GM12878 (cell line): ENCODE data around the gene RYK. TPM values are rescaled to one million over a fixed set of nuclear protein-coding genes. Genes with fewer than 3 reads are reported as not detected.

Experiments
- ATAC-seq: fragments of 200-7000 bp; cut with Tn5 transposase; 3 replicates; pipeline ENCODE4 v1.9.1; 2020; ENCODE audit warnings: mild to moderate bottlenecking, moderate library complexity
- BruUV-seq: library from RNA; stranded (reverse); fragments of 400-500 nt; replicated peaks from 2 replicates; lab custom pipeline; 2021; lab: Mats Ljungman, UMichigan
- CTCF ChIA-PET: fragments of 300-600 bp; sonication (Branson Sonifier 250); formaldehyde crosslinking; extraction: SDS; loops from one replicate; lab custom pipeline; 2021; ENCODE audit warnings: inconsistent platforms; lab: Yijun Ruan, JAX
- POLR2A ChIA-PET: fragments of 350-600 bp; formaldehyde crosslinking; extraction: SDS; loops from one replicate; lab custom pipeline; 2021; ENCODE audit warnings: inconsistent platforms; lab: Charles Lee
- RAD21 ChIA-PET: fragments of 300-600 bp; sonication (Branson Sonifier 250); formaldehyde crosslinking; loops from one replicate; lab custom pipeline; 2023; ENCODE audit warnings: antibody characterized with exemption; ENCODE audit not compliant: unreplicated experiment; lab: Charles Lee
- SMC1A ChIA-PET: fragments of 300-600 bp; sonication (Branson Sonifier 250); formaldehyde crosslinking; loops from one replicate; lab custom pipeline; 2023; ENCODE audit not compliant: unreplicated experiment, uncharacterized antibody; lab: Charles Lee
- DNase-seq: peaks from one replicate; pipeline ENCODE4 v3.0.0-alpha.2; 2011; ENCODE audit warnings: low read depth, low spot score
- FAIRE-seq: peaks from 3 replicates; lab custom pipeline; 2011; peaks lifted over from hg19 to GRCh38; lab: Jason Lieb, UNC
- H2AFZ ChIP-seq: 2 replicates; pipeline ENCODE4 v1.6.0; 2011; ENCODE audit warnings: low read depth, low read length, control low read depth; ENCODE audit not compliant: control insufficient read depth
- H3K27ac ChIP-seq: 2 replicates; pipeline ENCODE4 v1.5.1; 2011; ENCODE audit warnings: control low read depth; ENCODE audit not compliant: control insufficient read depth, insufficient read depth
- H3K27me3 ChIP-seq, 2 experiments: replicated peaks in 1 of 2; 2 replicates each; pipeline versions ENCODE4 v1.6.0 to v1.6.1; 2011; ENCODE audit warnings: low read length in 1 of 2; ENCODE audit not compliant: control insufficient read depth in 2 of 2, insufficient read depth in 2 of 2
- H3K36me3 ChIP-seq, 2 experiments: 2 replicates each; pipeline ENCODE4 v1.5.1; 2011; ENCODE audit warnings: low read length in 1 of 2; ENCODE audit not compliant: control insufficient read depth in 2 of 2, insufficient read depth in 2 of 2
- H3K4me1 ChIP-seq: 2 replicates; pipeline ENCODE4 v1.6.1; 2011; ENCODE audit warnings: mild to moderate bottlenecking, low read length, moderate library complexity, mixed read lengths; ENCODE audit not compliant: control insufficient read depth, insufficient read depth
- H3K4me2 ChIP-seq: 2 replicates; pipeline ENCODE4 v1.6.0; 2011; ENCODE audit warnings: control low read depth; ENCODE audit not compliant: control insufficient read depth, insufficient read depth
- H3K4me3 ChIP-seq: fragments of 200-600 bp; sonication (generic); 2 replicates; pipeline ENCODE4 v1.5.1; 2016
- H3K79me2 ChIP-seq: 2 replicates; pipeline ENCODE4 v1.6.0; 2011; ENCODE audit warnings: low read length; ENCODE audit not compliant: control insufficient read depth, insufficient read depth
- H3K9ac ChIP-seq: 2 replicates; pipeline ENCODE4 v1.8.0; 2011; ENCODE audit warnings: low read length, control low read depth, mixed read lengths; ENCODE audit not compliant: control insufficient read depth, insufficient read depth
- H3K9me3 ChIP-seq: replicated peaks from 3 replicates; pipeline ENCODE4 v1.5.1; 2011; ENCODE audit warnings: mild to moderate bottlenecking, low read length; ENCODE audit not compliant: control insufficient read depth, insufficient read depth
- H4K20me1 ChIP-seq: 2 replicates; pipeline ENCODE4 v1.6.0; 2011; ENCODE audit not compliant: control insufficient read depth, insufficient read depth
- BCLAF1 ChIP-seq: fragments of 450-650 bp; IDR thresholded peaks from 2 replicates; pipeline ENCODE4 v1.6.1; 2017; ENCODE audit warnings: antibody characterized with exemption, mild to moderate bottlenecking, moderate library complexity
- BMI1 ChIP-seq: fragments of 450-650 bp; IDR thresholded peaks from 2 replicates; pipeline ENCODE4 v1.6.1; 2016; ENCODE audit warnings: mild to moderate bottlenecking, moderate library complexity, borderline replicate concordance
- CREM ChIP-seq: IDR thresholded peaks from 2 replicates; pipeline ENCODE4 v1.6.1; 2014; ENCODE audit warnings: antibody characterized with exemption, low read depth
- E2F8 ChIP-seq: fragments of 450-650 bp; IDR thresholded peaks from 2 replicates; pipeline ENCODE4 v1.6.1; 2018; ENCODE audit warnings: mild to moderate bottlenecking, low read depth, moderate library complexity; ENCODE audit not compliant: partially characterized antibody
- ESRRA ChIP-seq: IDR thresholded peaks from 2 replicates; pipeline ENCODE4 v1.6.1; 2012; ENCODE audit warnings: mild to moderate bottlenecking, low read length, improper control_type of control experiment
- LARP7 ChIP-seq: fragments of 450-650 bp; IDR thresholded peaks from 2 replicates; pipeline ENCODE4 v1.6.1; 2017; ENCODE audit warnings: mild to moderate bottlenecking
- NFIC ChIP-seq: IDR thresholded peaks from 2 replicates; pipeline ENCODE4 v1.6.1; 2012; ENCODE audit warnings: low read depth, mild to moderate bottlenecking, inconsistent platforms, low read length, moderate library complexity
- PAX5 ChIP-seq: IDR thresholded peaks from 2 replicates; pipeline ENCODE4 v1.6.1; 2011; ENCODE audit warnings: low read depth, low read length, borderline replicate concordance
- PML ChIP-seq: IDR thresholded peaks from 2 replicates; pipeline ENCODE4 v1.6.1; 2012; ENCODE audit warnings: low read length, inconsistent platforms
- RBBP5 ChIP-seq: fragments of 200-600 bp; sonication (generic); conservative IDR thresholded peaks from 2 replicates; pipeline ENCODE4 v1.6.1; 2016
- STAT1 ChIP-seq: fragments of 450-650 bp; conservative IDR thresholded peaks from 2 replicates; pipeline ENCODE4 v1.6.1; 2014; ENCODE audit warnings: antibody characterized with exemption, mild to moderate bottlenecking
- ZNF592 ChIP-seq: fragments of 450-650 bp; IDR thresholded peaks from 2 replicates; pipeline ENCODE4 v1.6.1; 2017; ENCODE audit warnings: mild to moderate bottlenecking, moderate library complexity
- WGBS: methylation state at CpG from one replicate; pipeline ENCODE4 v1.1.6; 2016; ENCODE audit warnings: low lambda C conversion rate; ENCODE audit not compliant: insufficient replicate concordance, insufficient coverage; ENCODE audit errors: missing lambda C conversion rate; 5-methylcytosine and 5-hydroxymethylcytosine counted together
- in situ Hi-C: fragments of 300-500 bp; cut with MboI; formaldehyde crosslinking; loops from 9 replicates; pipeline ENCODE4 v1.14.3; 2018; ENCODE audit warnings: mixed read lengths
- intact Hi-C: fragments of 100-400 bp; cut with micrococcal nuclease; formaldehyde crosslinking; loops from one replicate; pipeline ENCODE4 v1.14.2; 2022; ENCODE audit not compliant: unreplicated experiment
- polyA plus RNA-seq, 11 experiments: library from polyadenylated mRNA; depleted of rRNA in 4 of 11; unstranded in 6 of 11; stranded (reverse) in 5 of 11; fragments of >200 nt; fragmentation: Nextera tagmentation in 4 of 11; fragmentation: Illumina TruSeq in 1 of 11; extraction: Ambion mirVana in 4 of 11; extraction: Trizol in 1 of 11; gene quantifications; 1 replicate in 1 of 11; 2 replicates in 10 of 11; pipeline versions ENCODE4 v1.2.1 to v1.2.3, GENCODE V29; 2011 to 2016; ENCODE audit warnings: inconsistent platforms in 2 of 11, missing spikeins in 2 of 11, low read depth in 1 of 11
- total RNA-seq, 4 experiments: library from RNA; depleted of rRNA in 3 of 4; stranded (reverse); fragments of >200 nt in 3 of 4; fragmentation: Illumina TruSeq in 1 of 4; extraction: Trizol in 1 of 4; gene quantifications; 2 replicates each; pipeline versions ENCODE4 v1.2.1 to v1.2.3, GENCODE V29; 2013 to 2021

RYK gene
- total and polyA plus RNA-seq, 10 of the 15 experiments (the other 5 are each of a cell fraction or from before 2014, with no cell fraction given) = 2.0 to 25.1 (median 11.1) TPM

DNA sequence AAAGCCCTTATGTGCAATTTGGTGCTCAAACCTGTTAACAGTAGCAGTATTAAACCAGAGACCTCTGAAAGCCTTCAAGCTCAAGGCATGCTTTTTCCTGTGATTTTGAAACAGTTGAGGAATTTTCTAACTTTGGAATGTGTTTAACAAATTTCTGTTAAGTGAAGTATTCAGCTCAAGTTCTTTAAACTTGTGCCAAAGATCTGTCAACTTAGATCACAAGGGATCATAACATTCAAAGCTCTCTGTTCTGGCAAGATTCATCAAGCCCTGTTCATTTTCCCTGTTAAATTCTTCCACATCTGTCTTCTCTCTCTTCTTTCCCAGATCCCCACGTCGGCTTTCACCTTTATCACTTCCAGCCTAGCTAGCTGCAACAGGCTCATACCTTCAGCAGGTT is 28.8 kb upstream of the RYK start (continued):
- TF ChIP-seq STAT1 (no peak), ESRRA (no peak)

DNA sequence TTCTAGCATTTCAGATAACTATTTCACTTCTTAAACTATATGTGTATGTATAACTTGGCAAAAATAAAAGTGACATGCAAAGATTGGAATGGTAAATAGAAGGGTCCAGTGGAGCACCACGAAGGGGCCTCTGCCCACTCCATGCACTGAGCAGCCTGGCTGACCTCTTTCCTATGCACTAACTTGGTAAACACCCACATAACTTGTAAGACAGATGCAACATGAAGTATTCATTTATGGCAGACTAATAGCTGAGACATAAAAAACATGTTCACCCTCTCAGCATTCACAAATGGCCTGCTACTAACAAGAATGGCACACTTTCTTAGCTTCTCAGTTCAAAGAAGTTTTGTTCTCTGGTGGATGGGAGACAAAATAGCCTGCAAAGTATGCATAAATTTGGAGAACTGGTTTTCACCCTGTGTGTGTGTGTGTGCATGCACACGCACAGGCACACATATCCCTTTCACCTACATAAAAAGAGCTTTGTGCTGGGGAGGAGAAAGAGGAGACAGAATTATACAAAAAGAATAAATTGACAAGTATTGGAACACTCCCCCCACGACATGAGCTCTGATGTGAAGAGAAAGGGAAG is 26.5 kb upstream of the RYK start:
- no peaks in the 10 kb centered on the region for H3K36me3 ChIP-seq
- H3K4me2 ChIP-seq = no peak overlapping the region
- CTCF ChIA-PET = interaction anchor here (0.7 to 1.7 kb wide), 3 partner anchors 10 to 64 kb away, joined by 3 to 4 read pairs (median 4); no protein-coding TSS in a partner anchor
- in situ Hi-C loops (no loop called here), intact Hi-C loops (no loop called here)
- POLR2A ChIA-PET = no interaction called here
- ATAC-seq (no peak), FAIRE-seq (no peak), DNase-seq (no peak)
- SMC1A ChIA-PET = interaction anchor here (0.6 to 1.0 kb wide), 2 partner anchors 13 to 135 kb away, joined by 3 read pairs; no protein-coding TSS in a partner anchor
- H3K9ac ChIP-seq = no peak overlapping the region
- RAD21 ChIA-PET = no interaction called here
- no peaks in the 10 kb centered on the region for H3K79me2 ChIP-seq
- H3K4me3 ChIP-seq = no peak overlapping the region
- H3K4me1 ChIP-seq = no peaks in the 10 kb centered on the region
- WGBS = 0% methylated on average over 3 of the region's 3 CpGs
- H4K20me1 ChIP-seq = no peaks in the 10 kb centered on the region
- no peak overlapping the region for H3K27ac ChIP-seq
- H2AFZ ChIP-seq = no peak overlapping the region
- H3K27me3 ChIP-seq = peaks cover 0 to 5% of the 10 kb centered on the region in 2 experiments; a peak in 2 of 4 replicates
- H3K9me3 ChIP-seq = no peaks in the 10 kb centered on the region
- BruUV-seq = no TSS peak
- no peak for TF ChIP-seq LARP7
- TF ChIP-seq STAT1 = no peak
- no peak for TF ChIP-seq BMI1
- TF ChIP-seq BCLAF1 = no peak
- TF ChIP-seq PAX5 = no peak
- TF ChIP-seq E2F8 = no peak
- TF ChIP-seq CREM = no peak
- no peak for TF ChIP-seq NFIC
- no peak for TF ChIP-seq ZNF592
- no peak for TF ChIP-seq PML
- no peak for TF ChIP-seq RBBP5
